ENCODE measurements around the gene ESPN.

GRCh38 chr1:6508154-6508815 is 83.7 kb downstream of the ESPN start:
- no peak for TF ChIP-seq CTCF (IDR thresholded peaks at IDR 0.05)
- TF ChIP-seq POLR2A (IDR thresholded peaks at IDR 0.05): no peak

All from gastroesophageal sphincter (tissue), 3 donors.